Spleen (tissue), 7 donors: ENCODE data around the gene TSBP1.

Source experiments
- CTCF ChIP-seq, 11 experiments: fragments of 200-600 bp in 7 of 11; fragments of 450-650 bp in 4 of 11; sonication (generic) in 4 of 11; IDR thresholded peaks in 8 of 11; conservative IDR thresholded peaks in 3 of 11; 1 replicate in 7 of 11; 2 replicates in 4 of 11; pipeline versions ENCODE4 v1.4.0 to v1.8.0; 2016 to 2021; ENCODE audit warnings: antibody characterized with exemption in 11 of 11, inconsistent platforms in 4 of 11, mild to moderate bottlenecking in 1 of 11
- POLR2A ChIP-seq, 3 donors: fragments of 450-650 bp; IDR thresholded peaks; one replicate each; pipeline ENCODE4 v1.5.1; 2017; ENCODE audit warnings: antibody characterized with exemption in 3 of 3, mild to moderate bottlenecking in 1 of 3
- POLR2AphosphoS5 ChIP-seq, 3 donors: sonication (generic); formaldehyde crosslinking; IDR thresholded peaks; one replicate each; pipeline ENCODE4 v1.5.1; 2017; ENCODE audit warnings: antibody characterized with exemption in 3 of 3
- donor health status: DM: no; HTN: no; CAD: no; lungs with moderate emphysema.
- donor health status: DM: no; HTN: no; CAD: no.
- donor health status: DM: no; HTN: no; CAD: no.

GRCh38 chr6:32337186-32337805, 34.4 kb downstream of the TSBP1 start:
- TF ChIP-seq POLR2A (IDR thresholded peaks at IDR 0.05) (no peak), POLR2AphosphoS5 (IDR thresholded peaks at IDR 0.05) (no peak), CTCF (IDR thresholded peaks at IDR 0.05 in 8 of 11, conservative IDR thresholded peaks at IDR 0.05 in 3 of 11) (no peak)
